Measurements from ENCODE around the gene PDIA5.
A peak's percentile ranks its signal among the peaks of the same experiment; 100 is the strongest.

The PDIA5 gene

DNA sequence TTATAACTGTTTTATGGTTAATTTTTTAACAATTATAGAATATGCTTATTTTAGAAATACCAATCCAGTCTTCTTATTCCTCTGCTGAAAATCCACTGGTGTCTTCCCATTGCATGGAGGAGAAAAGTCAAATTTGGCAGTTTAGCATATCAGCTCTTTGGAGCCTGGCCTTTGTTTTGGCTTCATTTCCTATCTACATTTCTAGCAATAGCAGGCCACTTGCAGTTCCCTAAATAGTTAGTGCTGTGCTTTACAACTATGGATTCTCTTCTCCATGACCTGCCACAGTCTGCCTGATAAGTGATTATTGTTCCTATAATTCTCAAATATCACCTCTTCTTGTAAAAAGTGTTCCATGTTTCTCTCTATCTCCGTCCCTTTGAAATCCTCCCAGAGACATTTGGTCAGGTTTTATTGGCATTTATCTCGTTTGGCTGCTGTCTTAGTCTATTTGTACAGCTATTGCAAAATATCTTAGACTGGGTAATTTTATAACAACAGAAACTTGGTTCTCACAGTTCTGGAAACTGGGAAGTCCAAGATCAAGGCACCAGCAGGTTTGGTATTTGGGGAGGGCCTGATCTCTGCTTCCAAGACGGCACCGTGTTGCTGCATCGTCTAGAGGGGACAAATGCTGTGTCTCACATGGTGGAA lies 126.8 kb downstream of the PDIA5 start:
- no peak overlapping the region for H3K27ac ChIP-seq
- no peak overlapping the region for H3K4me3 ChIP-seq

DNA sequence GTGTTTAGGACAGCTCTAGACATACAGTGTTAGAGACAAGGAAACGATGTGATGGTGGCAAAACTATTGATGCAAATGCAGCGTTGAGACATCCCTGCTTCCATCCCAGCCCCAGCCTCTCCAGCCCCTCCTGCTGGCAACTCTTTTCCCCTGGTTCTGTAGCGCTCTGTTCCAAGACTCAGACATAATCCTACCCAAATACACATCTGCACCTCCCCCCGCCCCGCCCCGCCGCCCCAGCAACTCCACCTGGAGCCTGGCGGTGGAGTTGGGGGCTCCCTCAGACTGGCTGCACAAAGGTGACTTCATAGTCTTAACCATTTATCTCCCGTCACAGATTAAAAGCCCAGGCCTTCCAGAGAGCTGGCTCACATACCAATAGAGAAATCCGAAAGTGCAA lies 127.7 kb downstream of the PDIA5 start:
- no peak overlapping the region for H3K27ac ChIP-seq
- H3K4me3 ChIP-seq: no peak overlapping the region

DNA sequence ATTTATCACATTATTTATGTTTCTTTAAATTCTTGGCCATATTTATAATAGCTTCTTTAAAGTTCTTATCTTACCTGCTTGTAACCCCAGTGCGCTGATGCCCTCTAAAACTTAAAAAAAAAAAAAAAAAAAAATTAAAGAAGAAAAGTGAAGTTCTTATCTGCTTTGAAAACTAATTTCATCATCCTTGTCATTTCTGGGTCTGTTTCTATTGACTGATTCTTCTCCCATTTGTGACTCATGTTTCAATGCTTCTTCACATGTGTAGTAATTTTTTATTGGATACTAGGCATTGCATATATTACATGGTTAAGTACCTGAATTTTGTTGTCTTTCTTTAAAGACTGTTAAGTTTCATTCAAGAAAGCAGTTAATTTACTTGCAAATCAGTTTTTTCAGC lies 131.5 kb downstream of the PDIA5 start:
- Histone ChIP-seq H3K27ac (no peak overlapping the region), H3K4me3 (no peak overlapping the region)

DNA sequence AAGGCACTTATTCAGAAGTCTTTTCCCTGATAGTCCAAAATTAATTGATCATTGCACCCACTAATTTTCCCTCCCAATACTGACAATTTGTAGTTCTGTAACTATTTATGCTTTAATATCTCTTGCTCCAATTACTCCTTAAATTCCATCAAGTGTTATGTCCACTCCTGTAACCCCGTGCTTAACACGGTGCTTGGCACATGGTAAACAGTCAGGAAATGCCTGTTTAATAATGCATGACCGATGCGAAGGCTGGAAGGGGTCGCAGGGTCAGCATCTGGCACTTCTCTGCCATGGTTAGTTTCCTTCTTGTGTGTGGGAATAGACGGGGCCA lies 134.4 kb downstream of the PDIA5 start:
- Histone ChIP-seq H3K4me3 (peak overlapping the region; percentile 60 to 100 (median 89)), H3K27ac (peak overlapping the region in 19 of 21 experiments; percentile 34 to 98 (median 92))

DNA sequence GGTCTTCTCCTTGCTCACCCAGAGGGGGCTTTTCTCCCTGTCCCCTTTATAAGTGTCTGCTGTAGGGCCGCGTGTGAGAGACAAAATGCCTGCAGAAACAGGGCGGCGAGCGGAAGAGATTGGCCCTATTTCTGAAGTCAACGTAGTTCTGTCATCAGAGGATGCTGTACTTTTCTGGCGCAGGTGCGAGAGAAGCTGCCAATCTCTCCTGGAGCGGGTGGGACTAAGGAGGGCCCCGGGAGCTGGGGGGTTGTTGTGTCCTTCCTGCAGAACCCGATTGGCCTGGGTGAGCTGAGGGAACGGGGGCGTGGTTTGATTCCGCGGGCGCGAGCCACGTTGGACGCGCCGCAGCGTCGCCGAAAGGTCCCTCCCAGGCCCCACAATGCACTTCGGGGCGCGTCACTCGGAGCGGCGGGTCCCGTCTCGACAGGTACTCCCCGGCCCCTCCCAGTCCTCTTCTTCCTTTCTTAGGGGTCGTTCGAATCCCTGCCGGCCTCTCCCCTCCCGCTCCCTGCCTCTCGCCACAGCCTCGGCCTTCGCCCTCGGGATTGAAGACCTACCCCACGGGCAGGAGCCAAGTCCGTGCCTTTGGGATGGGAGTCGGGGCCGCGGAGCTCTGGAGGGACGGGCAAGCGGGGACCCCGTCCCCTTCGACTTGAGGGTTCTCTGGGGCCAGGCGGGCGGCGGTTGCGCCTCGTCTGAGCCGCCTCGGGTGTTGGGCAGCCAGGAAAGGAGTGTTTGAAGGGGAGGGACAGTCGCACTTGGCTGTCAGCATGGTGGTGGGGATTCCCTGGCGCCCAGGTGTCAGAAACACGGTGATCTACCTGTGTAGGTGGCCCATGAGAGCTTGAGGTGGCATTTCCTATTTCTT lies 135.0 kb downstream of the PDIA5 start, which contains the start of gene SEC22A:
SEC22A (plus strand) TSS at position 387 of the 871 bp plus-strand sequence. CDS start 7,275 bp downstream, outside the sequence.
- Histone ChIP-seq H3K27ac (peak within 1 kb of the TSS; percentile 38 to 98 (median 92)), H3K4me3 (peak within 1 kb of the TSS; percentile 60 to 100 (median 89))

DNA sequence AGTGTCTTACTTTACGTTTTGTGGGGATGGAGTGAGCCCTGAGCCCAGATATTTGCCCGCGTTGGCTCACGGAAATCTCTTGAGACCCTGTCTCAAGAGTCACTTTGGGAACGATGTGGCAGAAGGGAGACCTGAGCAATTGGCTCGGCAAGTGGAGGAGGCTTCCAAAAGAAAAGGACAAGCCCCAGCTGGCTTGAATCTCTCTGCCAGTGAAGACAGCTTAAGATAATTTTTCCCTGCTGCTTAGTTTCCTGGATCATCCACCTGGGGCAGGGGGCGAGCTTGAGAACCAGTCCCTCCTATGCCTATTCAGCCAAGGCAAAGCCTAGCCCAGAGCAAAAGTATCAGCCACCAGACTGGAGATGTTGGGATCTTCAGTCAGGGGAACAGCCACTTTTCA lies 135.6 kb downstream of the PDIA5 start:
- Histone ChIP-seq H3K4me3 (peak overlapping the region; percentile 60 to 100 (median 89)), H3K27ac (peak overlapping the region; percentile 38 to 98 (median 92))

Measured in skin epidermis (tissue), 12 donors.